GM12878 (cell line): ENCODE measurements around the gene TMEM109. TPM values are rescaled to one million over a fixed set of nuclear protein-coding genes. Genes with fewer than 3 reads are reported as not detected.

Source experiments
- ATAC-seq: fragments of 200-7000 bp; cut with Tn5 transposase; 3 replicates; pipeline ENCODE4 v1.9.1; 2020; ENCODE audit warnings: mild to moderate bottlenecking, moderate library complexity
- BruUV-seq: library from RNA; stranded (reverse); fragments of 400-500 nt; replicated peaks from 2 replicates; lab custom pipeline; 2021; lab: Mats Ljungman, UMichigan
- CTCF ChIA-PET: fragments of 300-600 bp; sonication (Branson Sonifier 250); formaldehyde crosslinking; extraction: SDS; loops from one replicate; lab custom pipeline; 2021; ENCODE audit warnings: inconsistent platforms; lab: Yijun Ruan, JAX
- POLR2A ChIA-PET: fragments of 350-600 bp; formaldehyde crosslinking; extraction: SDS; loops from one replicate; lab custom pipeline; 2021; ENCODE audit warnings: inconsistent platforms; lab: Charles Lee
- RAD21 ChIA-PET: fragments of 300-600 bp; sonication (Branson Sonifier 250); formaldehyde crosslinking; loops from one replicate; lab custom pipeline; 2023; ENCODE audit warnings: antibody characterized with exemption; ENCODE audit not compliant: unreplicated experiment; lab: Charles Lee
- SMC1A ChIA-PET: fragments of 300-600 bp; sonication (Branson Sonifier 250); formaldehyde crosslinking; loops from one replicate; lab custom pipeline; 2023; ENCODE audit not compliant: unreplicated experiment, uncharacterized antibody; lab: Charles Lee
- DNase-seq: peaks from one replicate; pipeline ENCODE4 v3.0.0-alpha.2; 2011; ENCODE audit warnings: low read depth, low spot score
- FAIRE-seq: peaks from 3 replicates; lab custom pipeline; 2011; peaks lifted over from hg19 to GRCh38; lab: Jason Lieb, UNC
- H2AFZ ChIP-seq: 2 replicates; pipeline ENCODE4 v1.6.0; 2011; ENCODE audit warnings: low read depth, low read length, control low read depth; ENCODE audit not compliant: control insufficient read depth
- H3K27ac ChIP-seq: 2 replicates; pipeline ENCODE4 v1.5.1; 2011; ENCODE audit warnings: control low read depth; ENCODE audit not compliant: control insufficient read depth, insufficient read depth
- H3K27me3 ChIP-seq, 2 experiments: replicated peaks in 1 of 2; 2 replicates each; pipeline versions ENCODE4 v1.6.0 to v1.6.1; 2011; ENCODE audit warnings: low read length in 1 of 2; ENCODE audit not compliant: control insufficient read depth in 2 of 2, insufficient read depth in 2 of 2
- H3K36me3 ChIP-seq, 2 experiments: 2 replicates each; pipeline ENCODE4 v1.5.1; 2011; ENCODE audit warnings: low read length in 1 of 2; ENCODE audit not compliant: control insufficient read depth in 2 of 2, insufficient read depth in 2 of 2
- H3K4me1 ChIP-seq: 2 replicates; pipeline ENCODE4 v1.6.1; 2011; ENCODE audit warnings: mild to moderate bottlenecking, low read length, moderate library complexity, mixed read lengths; ENCODE audit not compliant: control insufficient read depth, insufficient read depth
- H3K4me2 ChIP-seq: 2 replicates; pipeline ENCODE4 v1.6.0; 2011; ENCODE audit warnings: control low read depth; ENCODE audit not compliant: control insufficient read depth, insufficient read depth
- H3K4me3 ChIP-seq: fragments of 200-600 bp; sonication (generic); 2 replicates; pipeline ENCODE4 v1.5.1; 2016
- H3K79me2 ChIP-seq: 2 replicates; pipeline ENCODE4 v1.6.0; 2011; ENCODE audit warnings: low read length; ENCODE audit not compliant: control insufficient read depth, insufficient read depth
- H3K9ac ChIP-seq: 2 replicates; pipeline ENCODE4 v1.8.0; 2011; ENCODE audit warnings: low read length, control low read depth, mixed read lengths; ENCODE audit not compliant: control insufficient read depth, insufficient read depth
- H3K9me3 ChIP-seq: replicated peaks from 3 replicates; pipeline ENCODE4 v1.5.1; 2011; ENCODE audit warnings: mild to moderate bottlenecking, low read length; ENCODE audit not compliant: control insufficient read depth, insufficient read depth
- H4K20me1 ChIP-seq: 2 replicates; pipeline ENCODE4 v1.6.0; 2011; ENCODE audit not compliant: control insufficient read depth, insufficient read depth
- ATF3 ChIP-seq: IDR thresholded peaks from 2 replicates; pipeline ENCODE4 v1.6.1; 2011; ENCODE audit warnings: low read depth, mild to moderate bottlenecking, low read length, moderate library complexity, borderline replicate concordance; ENCODE audit errors: extremely low read depth
- BHLHE40 ChIP-seq, 2 experiments: fragments of 450-650 bp in 1 of 2; IDR thresholded peaks; 2 replicates each; pipeline ENCODE4 v1.6.1; 2011 to 2017; ENCODE audit warnings: low read depth in 2 of 2, borderline replicate concordance in 1 of 2, improper control_type of control experiment in 1 of 2, low read length in 1 of 2, mild to moderate bottlenecking in 1 of 2
- CTCF ChIP-seq, 3 experiments: IDR thresholded peaks in 2 of 3; conservative IDR thresholded peaks in 1 of 3; 2 replicates each; pipeline ENCODE4 v1.5.1; 2011; ENCODE audit warnings: low read depth in 3 of 3, low read length in 3 of 3, mild to moderate bottlenecking in 3 of 3, control low read depth in 2 of 3, moderate library complexity in 2 of 3, inconsistent platforms in 1 of 3, mixed read lengths in 1 of 3; ENCODE audit not compliant: control insufficient read depth in 2 of 3, insufficient read depth in 1 of 3; ENCODE audit errors: extremely low read depth in 1 of 3
- FOXK2 ChIP-seq: fragments of 450-650 bp; IDR thresholded peaks from 2 replicates; pipeline ENCODE4 v1.6.1; 2017; ENCODE audit warnings: mild to moderate bottlenecking, moderate library complexity
- KLF5 ChIP-seq: fragments of 450-650 bp; IDR thresholded peaks from 2 replicates; pipeline ENCODE4 v1.6.1; 2014; ENCODE audit warnings: mild to moderate bottlenecking; ENCODE audit not compliant: partially characterized antibody
- NR2F1 ChIP-seq: fragments of 450-650 bp; conservative IDR thresholded peaks from 2 replicates; pipeline ENCODE4 v1.6.1; 2017; ENCODE audit warnings: mild to moderate bottlenecking
- RBBP5 ChIP-seq: fragments of 200-600 bp; sonication (generic); conservative IDR thresholded peaks from 2 replicates; pipeline ENCODE4 v1.6.1; 2016
- SMARCA5 ChIP-seq: fragments of 450-650 bp; IDR thresholded peaks from 2 replicates; pipeline ENCODE4 v1.6.1; 2017; ENCODE audit warnings: mild to moderate bottlenecking
- SREBF1 ChIP-seq: IDR thresholded peaks from 2 replicates; pipeline ENCODE4 v1.6.1; 2012; ENCODE audit warnings: mild to moderate bottlenecking, low read length
- WGBS: methylation state at CpG from one replicate; pipeline ENCODE4 v1.1.6; 2016; ENCODE audit warnings: low lambda C conversion rate; ENCODE audit not compliant: insufficient replicate concordance, insufficient coverage; ENCODE audit errors: missing lambda C conversion rate; 5-methylcytosine and 5-hydroxymethylcytosine counted together
- in situ Hi-C: fragments of 300-500 bp; cut with MboI; formaldehyde crosslinking; loops from 9 replicates; pipeline ENCODE4 v1.14.3; 2018; ENCODE audit warnings: mixed read lengths
- intact Hi-C: fragments of 100-400 bp; cut with micrococcal nuclease; formaldehyde crosslinking; loops from one replicate; pipeline ENCODE4 v1.14.2; 2022; ENCODE audit not compliant: unreplicated experiment
- polyA plus RNA-seq, 11 experiments: library from polyadenylated mRNA; depleted of rRNA in 4 of 11; unstranded in 6 of 11; stranded (reverse) in 5 of 11; fragments of >200 nt; fragmentation: Nextera tagmentation in 4 of 11; fragmentation: Illumina TruSeq in 1 of 11; extraction: Ambion mirVana in 4 of 11; extraction: Trizol in 1 of 11; gene quantifications; 1 replicate in 1 of 11; 2 replicates in 10 of 11; pipeline versions ENCODE4 v1.2.1 to v1.2.3, GENCODE V29; 2011 to 2016; ENCODE audit warnings: inconsistent platforms in 2 of 11, missing spikeins in 2 of 11, low read depth in 1 of 11
- total RNA-seq, 4 experiments: library from RNA; depleted of rRNA in 3 of 4; stranded (reverse); fragments of >200 nt in 3 of 4; fragmentation: Illumina TruSeq in 1 of 4; extraction: Trizol in 1 of 4; gene quantifications; 2 replicates each; pipeline versions ENCODE4 v1.2.1 to v1.2.3, GENCODE V29; 2013 to 2021

The TMEM109 gene
- total and polyA plus RNA-seq, 10 of the 15 experiments (the other 5 are each of a cell fraction or from before 2014, with no cell fraction given), result 21.9 to 199 (median 85.2) TPM

GRCh38 chr11:60950024-60950423 lies 36.1 kb downstream of the TMEM109 start:
- peak overlapping the region; percentile 97 for H3K27ac ChIP-seq
- intact Hi-C loops, result loop anchor here (10.0 kb wide), 1 partner anchor 105 kb away; the partner anchor contains the start of gene CCDC86
- RAD21 ChIA-PET, result interaction anchor here (0.5 to 4.1 kb wide), 10 partner anchors 20 to 237 kb away, joined by 3 to 43 read pairs (median 4); partner anchors contain the start of gene TMEM109

GRCh38 chr11:60950933-60951605 lies 37.1 kb downstream of the TMEM109 start:
- Histone ChIP-seq H3K27me3 (no peaks in the 10 kb centered on the region), H3K27ac (peak overlapping the region; percentile 97), H3K9ac (peak overlapping the region; percentile 90), H3K4me3 (peak overlapping the region; percentile 94), H3K4me2 (peak overlapping the region; percentile 98), H2AFZ (peak overlapping the region; percentile 64), H4K20me1 (no peaks in the 10 kb centered on the region; the same call in 1 of the 2 replicates), H3K9me3 (no peaks in the 10 kb centered on the region), H3K36me3 (peaks cover 0 to 4% of the 10 kb centered on the region in 2 experiments; a peak in 3 of 4 replicates), H3K79me2 (peaks cover 54% of the 10 kb centered on the region), H3K4me1 (peaks cover 28% of the 10 kb centered on the region)
- intact Hi-C loops (loop anchor here (10.0 kb wide), 1 partner anchor 106 kb away; the partner anchor contains the start of gene CCDC86), in situ Hi-C loops (no loop called here)
- TSS peak; percentile 70 for BruUV-seq
- DNase-seq, result no peak
- no peak for FAIRE-seq
- SMC1A ChIA-PET, result interaction anchor here (1.0 to 7.6 kb wide), 3 partner anchors 37 to 118 kb away, joined by 3 to 76 read pairs (median 11); partner anchors contain the start of gene TMEM109
- POLR2A ChIA-PET, result interaction anchor here (0.5 to 3.3 kb wide), 6 partner anchors 9 to 1838 kb away, joined by 3 to 11 read pairs (median 4); partner anchors contain the start of gene TMEM109
- RAD21 ChIA-PET, result interaction anchor here (1.3 to 4.1 kb wide), 4 partner anchors 38 to 110 kb away, joined by 4 to 43 read pairs (median 10); partner anchors contain the start of gene TMEM109
- CTCF ChIA-PET, result interaction anchor here (1.0 to 1.6 kb wide), 5 partner anchors 11 to 208 kb away, joined by 3 to 7 read pairs (median 4); no protein-coding TSS in a partner anchor
- under 1% methylated on average over 78 of the region's 86 CpGs for WGBS
- peak; percentile 22 for ATAC-seq
- TF ChIP-seq CTCF (IDR thresholded peaks at IDR 0.05 in 2 of 3, conservative IDR thresholded peaks at IDR 0.05 in 1 of 3; ENCODE audit: control insufficient read depth in 2 of 3, extremely low read depth in 1 of 3, insufficient read depth in 1 of 3, low read depth in 3 of 3, low read length in 3 of 3) (no peak), RBBP5 (no peak), ATF3 (no peak), KLF5 (no peak), SMARCA5 (0 out of 2 replicates have a peak, but pooled peaks have one; percentile 76), SREBF1 (no peak), FOXK2 (no peak)

More at GRCh38 chr11:60950024-60950423, 36.1 kb downstream of the TMEM109 start:
- in situ Hi-C loops, result no loop called here
- no TSS peak for BruUV-seq
- ChIA-PET CTCF (interaction anchor here (1.0 to 1.7 kb wide), 10 partner anchors 10 to 237 kb away, joined by 3 to 9 read pairs (median 5); partner anchors contain the start of gene TMEM109), SMC1A (interaction anchor here (0.6 to 7.6 kb wide), 11 partner anchors 10 to 799 kb away, joined by 3 to 76 read pairs (median 3); partner anchors contain the start of gene TMEM109), POLR2A (interaction anchor here (0.7 to 3.3 kb wide), 7 partner anchors 10 to 177 kb away, joined by 3 to 11 read pairs (median 3); partner anchors contain the start of genes PRPF19 and TMEM109)
- WGBS, result 14% methylated on average over 6 of the region's 6 CpGs
- Histone ChIP-seq H3K27me3 (no peaks in the 10 kb centered on the region), H3K79me2 (peaks cover 61% of the 10 kb centered on the region), H3K9ac (peak overlapping the region; percentile 90), H3K4me3 (peak overlapping the region; percentile 94), H3K4me1 (peaks cover 29% of the 10 kb centered on the region), H2AFZ (no peak overlapping the region), H4K20me1 (no peaks in the 10 kb centered on the region; the same call in 1 of the 2 replicates), H3K4me2 (peak overlapping the region; percentile 98), H3K9me3 (no peaks in the 10 kb centered on the region), H3K36me3 (peaks cover 4% of the 10 kb centered on the region in 2 experiments; a peak in 3 of 4 replicates)
- peak; percentile 2; the same call in 2 of the 3 replicates for ATAC-seq
- TF ChIP-seq SREBF1, result no peak
- 0 out of 2 replicates have a peak, but pooled peaks have one; percentile 39 for TF ChIP-seq NR2F1
- no peak for TF ChIP-seq BHLHE40 (IDR thresholded peaks at IDR 0.05; ENCODE audit: borderline replicate concordance in 1 of 2, low read depth in 2 of 2, low read length in 1 of 2)
- no peak for FAIRE-seq
- no peak for DNase-seq
